A673 (cell line): ENCODE results near the gene RND3. TPM values are rescaled to one million over a fixed set of nuclear protein-coding genes. Genes with fewer than 3 reads are reported as not detected.

ENCODE experiments used
- BruUV-seq: library from RNA; stranded (reverse); fragments of 400-500 nt; replicated peaks from 2 replicates; lab custom pipeline; 2021; lab: Mats Ljungman, UMichigan
- CTCF ChIA-PET: fragments of 300-600 bp; sonication (Branson Sonifier 250); formaldehyde crosslinking; loops from one replicate; lab custom pipeline; 2022; ENCODE audit warnings: antibody characterized with exemption; lab: Charles Lee
- POLR2A ChIA-PET: fragments of 300-600 bp; sonication (Branson Sonifier 250); formaldehyde crosslinking; loops from one replicate; lab custom pipeline; 2022; ENCODE audit warnings: antibody characterized with exemption; ENCODE audit not compliant: low non-redundant PET; lab: Charles Lee
- DNase-seq: peaks from one replicate; pipeline ENCODE4 v3.0.0-alpha.2; 2015; ENCODE audit warnings: low spot score
- H3K27ac ChIP-seq: fragments of 200-600 bp; sonication (generic); 2 replicates; pipeline ENCODE4 v1.5.1; 2016; ENCODE audit warnings: mixed run types, low read depth, mild to moderate bottlenecking, mixed read lengths, antibody characterized with exemption, low read length; ENCODE audit not compliant: poor library complexity, severe bottlenecking
- H3K27me3 ChIP-seq: fragments of 200-600 bp; sonication (generic); replicated peaks from 2 replicates; pipeline ENCODE4 v1.6.1; 2017; ENCODE audit warnings: mixed run types, low read depth, mild to moderate bottlenecking, mixed read lengths, antibody characterized with exemption, low read length; ENCODE audit not compliant: insufficient read depth, poor library complexity
- H3K36me3 ChIP-seq: fragments of 200-600 bp; sonication (generic); 2 replicates; pipeline ENCODE4 v1.6.1; 2016; ENCODE audit warnings: mixed run types, mild to moderate bottlenecking, mixed read lengths, antibody characterized with exemption, low read length; ENCODE audit not compliant: insufficient read depth, poor library complexity, severe bottlenecking
- H3K4me1 ChIP-seq: fragments of 200-600 bp; sonication (generic); 2 replicates; pipeline ENCODE4 v1.6.1; 2017; ENCODE audit warnings: mixed run types, mild to moderate bottlenecking, mixed read lengths, antibody characterized with exemption, low read length; ENCODE audit not compliant: insufficient read depth, poor library complexity, severe bottlenecking
- H3K4me3 ChIP-seq: fragments of 200-600 bp; sonication (generic); 2 replicates; pipeline ENCODE4 v1.5.1; 2016; ENCODE audit warnings: low read depth, mixed run types, mild to moderate bottlenecking, mixed read lengths, low read length; ENCODE audit not compliant: poor library complexity, severe bottlenecking
- H3K9me3 ChIP-seq: fragments of 200-600 bp; sonication (generic); 2 replicates; pipeline ENCODE4 v1.6.1; 2016; ENCODE audit warnings: mixed run types, low read depth, mild to moderate bottlenecking, mixed read lengths, antibody characterized with exemption, low read length; ENCODE audit not compliant: poor library complexity, severe bottlenecking
- EZH2 ChIP-seq: fragments of 200-600 bp; sonication (generic); IDR thresholded peaks from 2 replicates; pipeline ENCODE4 v1.6.1; 2017; ENCODE audit warnings: borderline replicate concordance, low read depth, mild to moderate bottlenecking, mixed read lengths, antibody characterized with exemption, low read length; ENCODE audit not compliant: poor library complexity, severe bottlenecking
- intact Hi-C: fragments of 100-400 bp; cut with micrococcal nuclease; formaldehyde crosslinking; loops from one replicate; pipeline ENCODE4 v1.10.0; 2022; ENCODE audit not compliant: unreplicated experiment
- total RNA-seq: library from RNA; stranded (reverse); gene quantifications from 2 replicates; pipeline ENCODE4 v1.2.3, GENCODE V29; 2021
- TF ChIP-seq, protein P1 (sequence below): fragments of 300-800, 200-600 bp; sonication (generic); conservative IDR thresholded peaks from 2 replicates; pipeline ENCODE4 v1.5.1; 2017; ENCODE audit warnings: low read depth, mild to moderate bottlenecking, antibody characterized with exemption, low read length, moderate library complexity, mixed read lengths

The RND3 gene
- total RNA-seq, 1 experiment from 2014 or later: 15.0 TPM

DNA sequence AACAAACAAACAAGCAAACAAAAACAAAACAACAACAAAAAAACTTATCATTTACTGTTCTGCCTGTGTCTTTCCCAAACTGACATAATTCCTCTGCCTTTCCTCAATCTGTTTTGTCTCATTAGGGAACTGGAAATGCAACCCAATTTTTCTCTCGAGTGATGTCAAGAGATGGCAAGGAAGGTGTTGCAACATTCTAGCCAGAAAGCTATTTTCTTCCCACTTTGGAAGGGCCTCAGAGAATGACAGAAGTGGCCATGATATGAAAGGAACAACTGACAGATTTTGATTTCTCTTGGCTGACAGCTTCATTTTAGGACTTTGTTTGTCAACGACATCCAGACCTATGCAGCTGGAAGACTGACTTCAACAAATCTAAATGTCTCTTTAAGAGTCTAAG, 24.7 kb downstream of the RND3 start:
- no peak overlapping the region for H3K27ac ChIP-seq
- no peak for DNase-seq
- H3K9me3 ChIP-seq: no peaks in the 10 kb centered on the region
- ChIA-PET POLR2A (no interaction called here), CTCF (no interaction called here)
- no peaks in the 10 kb centered on the region for H3K27me3 ChIP-seq
- no TSS peak for BruUV-seq
- H3K4me1 ChIP-seq: no peaks in the 10 kb centered on the region
- no peaks in the 10 kb centered on the region for H3K36me3 ChIP-seq
- intact Hi-C loops: no loop called here
- H3K4me3 ChIP-seq: no peak overlapping the region
- no peak for TF ChIP-seq EZH2
- TF ChIP-seq, protein P1, sequence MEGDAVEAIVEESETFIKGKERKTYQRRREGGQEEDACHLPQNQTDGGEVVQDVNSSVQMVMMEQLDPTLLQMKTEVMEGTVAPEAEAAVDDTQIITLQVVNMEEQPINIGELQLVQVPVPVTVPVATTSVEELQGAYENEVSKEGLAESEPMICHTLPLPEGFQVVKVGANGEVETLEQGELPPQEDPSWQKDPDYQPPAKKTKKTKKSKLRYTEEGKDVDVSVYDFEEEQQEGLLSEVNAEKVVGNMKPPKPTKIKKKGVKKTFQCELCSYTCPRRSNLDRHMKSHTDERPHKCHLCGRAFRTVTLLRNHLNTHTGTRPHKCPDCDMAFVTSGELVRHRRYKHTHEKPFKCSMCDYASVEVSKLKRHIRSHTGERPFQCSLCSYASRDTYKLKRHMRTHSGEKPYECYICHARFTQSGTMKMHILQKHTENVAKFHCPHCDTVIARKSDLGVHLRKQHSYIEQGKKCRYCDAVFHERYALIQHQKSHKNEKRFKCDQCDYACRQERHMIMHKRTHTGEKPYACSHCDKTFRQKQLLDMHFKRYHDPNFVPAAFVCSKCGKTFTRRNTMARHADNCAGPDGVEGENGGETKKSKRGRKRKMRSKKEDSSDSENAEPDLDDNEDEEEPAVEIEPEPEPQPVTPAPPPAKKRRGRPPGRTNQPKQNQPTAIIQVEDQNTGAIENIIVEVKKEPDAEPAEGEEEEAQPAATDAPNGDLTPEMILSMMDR: no peak

DNA sequence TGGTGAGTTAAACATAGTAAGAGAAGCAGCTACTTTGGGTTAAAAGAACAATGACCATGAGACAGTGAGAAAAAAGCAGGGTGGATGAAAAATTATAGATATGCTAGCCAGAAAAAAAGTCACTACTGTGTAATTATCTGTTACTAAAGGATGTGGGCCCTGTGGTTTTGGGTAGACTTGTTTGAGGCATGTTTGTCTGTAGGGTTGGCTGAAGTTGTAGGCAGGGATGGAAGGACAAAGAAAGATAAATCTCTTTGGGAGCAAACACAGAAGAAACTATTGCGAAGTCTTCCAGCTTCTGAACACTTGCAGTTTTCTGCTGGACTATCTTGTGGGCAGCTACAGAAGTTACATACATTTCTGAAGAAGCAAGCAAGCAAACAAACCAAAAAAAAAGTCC, 28.2 kb downstream of the RND3 start:
- no TSS peak for BruUV-seq
- no peak for DNase-seq
- ChIA-PET POLR2A (no interaction called here), CTCF (no interaction called here)
- H3K4me3 ChIP-seq: no peak overlapping the region
- H3K27me3 ChIP-seq: no peaks in the 10 kb centered on the region
- intact Hi-C loops: no loop called here
- no peaks in the 10 kb centered on the region for H3K9me3 ChIP-seq
- no peaks in the 10 kb centered on the region for H3K36me3 ChIP-seq
- no peak overlapping the region for H3K27ac ChIP-seq
- H3K4me1 ChIP-seq: no peaks in the 10 kb centered on the region
- TF ChIP-seq, protein P1: no peak

DNA sequence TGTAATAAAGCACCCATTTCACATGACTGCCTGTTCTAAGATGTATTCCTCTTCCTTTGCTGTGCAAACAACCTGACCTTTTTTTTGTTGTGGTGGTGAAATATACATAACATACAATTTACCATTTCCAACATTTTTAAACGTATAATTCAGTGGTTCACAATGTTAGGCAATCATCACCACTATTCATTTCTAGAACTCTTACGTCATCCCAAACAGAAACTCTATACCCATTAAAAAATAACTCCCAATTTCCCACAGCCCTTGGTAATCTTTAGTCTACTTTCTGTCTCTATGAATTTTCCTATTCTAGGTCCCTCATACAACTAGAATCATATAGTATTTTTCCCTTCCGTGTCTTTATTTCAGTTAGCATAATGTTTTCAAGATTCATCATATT, 36.7 kb downstream of the RND3 start:
- no TSS peak for BruUV-seq
- POLR2A ChIA-PET: no interaction called here

More for the DNA sequence above, 36.7 kb downstream of the RND3 start:
- no peaks in the 10 kb centered on the region for H3K4me1 ChIP-seq
- CTCF ChIA-PET: no interaction called here
- H3K27me3 ChIP-seq: no peaks in the 10 kb centered on the region
- no peak for TF ChIP-seq EZH2
- TF ChIP-seq, protein P1: no peak
- peaks cover 3% of the 10 kb centered on the region for H3K9me3 ChIP-seq
- no peaks in the 10 kb centered on the region for H3K36me3 ChIP-seq
- intact Hi-C loops: no loop called here
- no peak for DNase-seq
- H3K4me3 ChIP-seq: no peak overlapping the region
- H3K27ac ChIP-seq: no peak overlapping the region
